ENCODE data around the gene RNLS. TPM values are rescaled to one million over a fixed set of nuclear protein-coding genes. Genes with fewer than 3 reads are reported as not detected.

RNLS gene
- total and polyA plus RNA-seq, 2 of the 8 experiments (the other 6 are each of a cell fraction or from before 2014, with no cell fraction given) = 7.5 to 12.7 TPM

DNA sequence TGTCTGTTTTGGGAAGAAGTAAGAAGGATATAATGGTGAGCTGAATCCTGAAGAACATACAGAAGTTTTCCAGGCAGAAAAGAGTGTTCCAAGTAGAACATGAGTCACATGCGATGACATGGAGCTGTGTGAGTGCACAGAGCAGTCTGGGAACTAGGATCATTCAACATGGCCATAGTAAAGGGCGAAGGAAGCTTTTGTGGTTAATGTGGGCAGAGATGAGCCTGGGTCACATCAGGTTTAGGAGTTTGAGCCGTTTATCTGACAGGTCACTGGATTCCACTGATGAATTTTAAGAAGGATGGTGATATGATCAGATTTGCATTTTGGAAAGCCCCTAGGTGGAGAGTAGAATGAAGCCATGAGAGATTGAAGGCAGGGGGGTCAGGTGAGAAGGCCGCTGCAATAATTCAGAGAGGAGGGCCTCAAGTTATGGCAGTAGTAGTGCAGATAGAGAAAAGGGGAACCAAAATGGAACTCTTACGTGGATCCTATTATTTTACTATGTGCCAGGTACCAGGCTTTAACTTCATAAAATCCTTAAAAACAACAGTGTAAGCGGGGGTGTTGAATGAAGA, 171.3 kb downstream of the RNLS start (continued):
- TF ChIP-seq CBX8 (IDR thresholded peaks at IDR 0.05; ENCODE audit: borderline replicate concordance, low read depth, low read length) (no peak), EZH2 (IDR thresholded peaks at IDR 0.05; ENCODE audit: low read depth, low read length, severe bottlenecking) (no peak), KDM1A (IDR thresholded peaks at IDR 0.05; ENCODE audit: borderline replicate concordance, low read length) (no peak), RNF2 (IDR thresholded peaks at IDR 0.05; ENCODE audit: borderline replicate concordance, low read depth, low read length, missing control alignments, poor library complexity, severe bottlenecking) (no peak), CEBPB (IDR thresholded peaks at IDR 0.05; ENCODE audit: low read depth, low read length) (no peak), NRF1 (IDR thresholded peaks at IDR 0.05; ENCODE audit: low read depth, low read length) (no peak), EP300 (IDR thresholded peaks at IDR 0.05; ENCODE audit: borderline replicate concordance in 1 of 2, low read depth in 2 of 2, low read length in 2 of 2) (no peak), YY1 (IDR thresholded peaks at IDR 0.05; ENCODE audit: low read depth, low read length) (no peak), POLR2AphosphoS5 (IDR thresholded peaks at IDR 0.05; ENCODE audit: low read depth, low read length) (no peak)
- TF ChIP-seq, protein P1, sequence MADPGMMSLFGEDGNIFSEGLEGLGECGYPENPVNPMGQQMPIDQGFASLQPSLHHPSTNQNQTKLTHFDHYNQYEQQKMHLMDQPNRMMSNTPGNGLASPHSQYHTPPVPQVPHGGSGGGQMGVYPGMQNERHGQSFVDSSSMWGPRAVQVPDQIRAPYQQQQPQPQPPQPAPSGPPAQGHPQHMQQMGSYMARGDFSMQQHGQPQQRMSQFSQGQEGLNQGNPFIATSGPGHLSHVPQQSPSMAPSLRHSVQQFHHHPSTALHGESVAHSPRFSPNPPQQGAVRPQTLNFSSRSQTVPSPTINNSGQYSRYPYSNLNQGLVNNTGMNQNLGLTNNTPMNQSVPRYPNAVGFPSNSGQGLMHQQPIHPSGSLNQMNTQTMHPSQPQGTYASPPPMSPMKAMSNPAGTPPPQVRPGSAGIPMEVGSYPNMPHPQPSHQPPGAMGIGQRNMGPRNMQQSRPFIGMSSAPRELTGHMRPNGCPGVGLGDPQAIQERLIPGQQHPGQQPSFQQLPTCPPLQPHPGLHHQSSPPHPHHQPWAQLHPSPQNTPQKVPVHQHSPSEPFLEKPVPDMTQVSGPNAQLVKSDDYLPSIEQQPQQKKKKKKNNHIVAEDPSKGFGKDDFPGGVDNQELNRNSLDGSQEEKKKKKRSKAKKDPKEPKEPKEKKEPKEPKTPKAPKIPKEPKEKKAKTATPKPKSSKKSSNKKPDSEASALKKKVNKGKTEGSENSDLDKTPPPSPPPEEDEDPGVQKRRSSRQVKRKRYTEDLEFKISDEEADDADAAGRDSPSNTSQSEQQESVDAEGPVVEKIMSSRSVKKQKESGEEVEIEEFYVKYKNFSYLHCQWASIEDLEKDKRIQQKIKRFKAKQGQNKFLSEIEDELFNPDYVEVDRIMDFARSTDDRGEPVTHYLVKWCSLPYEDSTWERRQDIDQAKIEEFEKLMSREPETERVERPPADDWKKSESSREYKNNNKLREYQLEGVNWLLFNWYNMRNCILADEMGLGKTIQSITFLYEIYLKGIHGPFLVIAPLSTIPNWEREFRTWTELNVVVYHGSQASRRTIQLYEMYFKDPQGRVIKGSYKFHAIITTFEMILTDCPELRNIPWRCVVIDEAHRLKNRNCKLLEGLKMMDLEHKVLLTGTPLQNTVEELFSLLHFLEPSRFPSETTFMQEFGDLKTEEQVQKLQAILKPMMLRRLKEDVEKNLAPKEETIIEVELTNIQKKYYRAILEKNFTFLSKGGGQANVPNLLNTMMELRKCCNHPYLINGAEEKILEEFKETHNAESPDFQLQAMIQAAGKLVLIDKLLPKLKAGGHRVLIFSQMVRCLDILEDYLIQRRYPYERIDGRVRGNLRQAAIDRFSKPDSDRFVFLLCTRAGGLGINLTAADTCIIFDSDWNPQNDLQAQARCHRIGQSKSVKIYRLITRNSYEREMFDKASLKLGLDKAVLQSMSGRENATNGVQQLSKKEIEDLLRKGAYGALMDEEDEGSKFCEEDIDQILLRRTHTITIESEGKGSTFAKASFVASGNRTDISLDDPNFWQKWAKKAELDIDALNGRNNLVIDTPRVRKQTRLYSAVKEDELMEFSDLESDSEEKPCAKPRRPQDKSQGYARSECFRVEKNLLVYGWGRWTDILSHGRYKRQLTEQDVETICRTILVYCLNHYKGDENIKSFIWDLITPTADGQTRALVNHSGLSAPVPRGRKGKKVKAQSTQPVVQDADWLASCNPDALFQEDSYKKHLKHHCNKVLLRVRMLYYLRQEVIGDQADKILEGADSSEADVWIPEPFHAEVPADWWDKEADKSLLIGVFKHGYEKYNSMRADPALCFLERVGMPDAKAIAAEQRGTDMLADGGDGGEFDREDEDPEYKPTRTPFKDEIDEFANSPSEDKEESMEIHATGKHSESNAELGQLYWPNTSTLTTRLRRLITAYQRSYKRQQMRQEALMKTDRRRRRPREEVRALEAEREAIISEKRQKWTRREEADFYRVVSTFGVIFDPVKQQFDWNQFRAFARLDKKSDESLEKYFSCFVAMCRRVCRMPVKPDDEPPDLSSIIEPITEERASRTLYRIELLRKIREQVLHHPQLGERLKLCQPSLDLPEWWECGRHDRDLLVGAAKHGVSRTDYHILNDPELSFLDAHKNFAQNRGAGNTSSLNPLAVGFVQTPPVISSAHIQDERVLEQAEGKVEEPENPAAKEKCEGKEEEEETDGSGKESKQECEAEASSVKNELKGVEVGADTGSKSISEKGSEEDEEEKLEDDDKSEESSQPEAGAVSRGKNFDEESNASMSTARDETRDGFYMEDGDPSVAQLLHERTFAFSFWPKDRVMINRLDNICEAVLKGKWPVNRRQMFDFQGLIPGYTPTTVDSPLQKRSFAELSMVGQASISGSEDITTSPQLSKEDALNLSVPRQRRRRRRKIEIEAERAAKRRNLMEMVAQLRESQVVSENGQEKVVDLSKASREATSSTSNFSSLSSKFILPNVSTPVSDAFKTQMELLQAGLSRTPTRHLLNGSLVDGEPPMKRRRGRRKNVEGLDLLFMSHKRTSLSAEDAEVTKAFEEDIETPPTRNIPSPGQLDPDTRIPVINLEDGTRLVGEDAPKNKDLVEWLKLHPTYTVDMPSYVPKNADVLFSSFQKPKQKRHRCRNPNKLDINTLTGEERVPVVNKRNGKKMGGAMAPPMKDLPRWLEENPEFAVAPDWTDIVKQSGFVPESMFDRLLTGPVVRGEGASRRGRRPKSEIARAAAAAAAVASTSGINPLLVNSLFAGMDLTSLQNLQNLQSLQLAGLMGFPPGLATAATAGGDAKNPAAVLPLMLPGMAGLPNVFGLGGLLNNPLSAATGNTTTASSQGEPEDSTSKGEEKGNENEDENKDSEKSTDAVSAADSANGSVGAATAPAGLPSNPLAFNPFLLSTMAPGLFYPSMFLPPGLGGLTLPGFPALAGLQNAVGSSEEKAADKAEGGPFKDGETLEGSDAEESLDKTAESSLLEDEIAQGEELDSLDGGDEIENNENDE (IDR thresholded peaks at IDR 0.05; ENCODE audit: insufficient replicate concordance, low read length) = no peak
